Measurements from ENCODE around the gene SCN2A.

DNA sequence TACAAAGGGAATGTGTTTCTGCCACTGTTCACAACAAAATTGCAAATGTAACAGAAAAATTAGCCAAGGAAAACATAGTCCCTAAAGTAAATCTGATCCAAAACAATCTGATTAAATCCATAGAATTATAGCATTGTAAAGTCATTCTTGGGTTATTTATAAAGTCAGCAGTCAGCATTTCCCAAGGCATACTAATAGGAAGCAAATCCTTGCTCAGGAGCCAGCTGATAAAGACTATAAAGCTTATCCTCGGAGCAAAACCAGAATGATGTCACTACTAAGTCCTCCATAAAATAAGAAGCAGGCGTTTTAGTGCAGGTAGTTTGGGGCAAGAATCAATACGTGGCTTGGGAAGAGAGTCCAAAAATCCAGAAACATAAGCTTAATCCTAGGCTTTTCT lies 162.9 kb downstream of the SCN2A start:
- TF ChIP-seq, protein P1, sequence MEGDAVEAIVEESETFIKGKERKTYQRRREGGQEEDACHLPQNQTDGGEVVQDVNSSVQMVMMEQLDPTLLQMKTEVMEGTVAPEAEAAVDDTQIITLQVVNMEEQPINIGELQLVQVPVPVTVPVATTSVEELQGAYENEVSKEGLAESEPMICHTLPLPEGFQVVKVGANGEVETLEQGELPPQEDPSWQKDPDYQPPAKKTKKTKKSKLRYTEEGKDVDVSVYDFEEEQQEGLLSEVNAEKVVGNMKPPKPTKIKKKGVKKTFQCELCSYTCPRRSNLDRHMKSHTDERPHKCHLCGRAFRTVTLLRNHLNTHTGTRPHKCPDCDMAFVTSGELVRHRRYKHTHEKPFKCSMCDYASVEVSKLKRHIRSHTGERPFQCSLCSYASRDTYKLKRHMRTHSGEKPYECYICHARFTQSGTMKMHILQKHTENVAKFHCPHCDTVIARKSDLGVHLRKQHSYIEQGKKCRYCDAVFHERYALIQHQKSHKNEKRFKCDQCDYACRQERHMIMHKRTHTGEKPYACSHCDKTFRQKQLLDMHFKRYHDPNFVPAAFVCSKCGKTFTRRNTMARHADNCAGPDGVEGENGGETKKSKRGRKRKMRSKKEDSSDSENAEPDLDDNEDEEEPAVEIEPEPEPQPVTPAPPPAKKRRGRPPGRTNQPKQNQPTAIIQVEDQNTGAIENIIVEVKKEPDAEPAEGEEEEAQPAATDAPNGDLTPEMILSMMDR (IDR thresholded peaks at IDR 0.05) = no peak
- no peak for TF ChIP-seq POLR2A (IDR thresholded peaks at IDR 0.05)
